Measurements from ENCODE around the gene LMF2. TPM values are rescaled to one million over a fixed set of nuclear protein-coding genes. Genes with fewer than 3 reads are reported as not detected.
A peak's percentile ranks its signal among the peaks of the same experiment; 100 is the strongest.

LMF2 gene
- total RNA-seq, 4 donors from 2014 or later: 35.4 to 65.0 (median 46.2) TPM

GRCh38 chr22:50474710-50475651 is 32.5 kb downstream of the LMF2 start, which contains the start of gene SBF1:
TSS of gene SBF1 (minus strand) at chr22:50475035. CDS start at chr22:50474840, 195 bp downstream.
- peak within 1 kb of the TSS; percentile 65 to 84 (median 76) for H3K4me3 ChIP-seq
- peaks cover 47 to 59% (median 48%) of the 10 kb centered on the region in 3 donors for H3K4me1 ChIP-seq
- peak; percentile 43 for DNase-seq

GRCh38 chr22:50473855-50474671 is 33.4 kb downstream of the LMF2 start:
- peaks cover 56 to 69% (median 57%) of the 10 kb centered on the region in 3 donors for H3K4me1 ChIP-seq

More at GRCh38 chr22:50474710-50475651, 32.5 kb downstream of the LMF2 start, which contains the start of gene SBF1:
- Histone ChIP-seq H3K27me3 (peaks cover 0 to 15% (median 0%) of the 10 kb centered on the region in 4 donors), H3K27ac (peak within 1 kb of the TSS; percentile 94 to 95 (median 94)), H3K36me3 (no peaks in the 10 kb centered on the region), H3K9me3 (no peaks in the 10 kb centered on the region)
- TF ChIP-seq, protein P1, sequence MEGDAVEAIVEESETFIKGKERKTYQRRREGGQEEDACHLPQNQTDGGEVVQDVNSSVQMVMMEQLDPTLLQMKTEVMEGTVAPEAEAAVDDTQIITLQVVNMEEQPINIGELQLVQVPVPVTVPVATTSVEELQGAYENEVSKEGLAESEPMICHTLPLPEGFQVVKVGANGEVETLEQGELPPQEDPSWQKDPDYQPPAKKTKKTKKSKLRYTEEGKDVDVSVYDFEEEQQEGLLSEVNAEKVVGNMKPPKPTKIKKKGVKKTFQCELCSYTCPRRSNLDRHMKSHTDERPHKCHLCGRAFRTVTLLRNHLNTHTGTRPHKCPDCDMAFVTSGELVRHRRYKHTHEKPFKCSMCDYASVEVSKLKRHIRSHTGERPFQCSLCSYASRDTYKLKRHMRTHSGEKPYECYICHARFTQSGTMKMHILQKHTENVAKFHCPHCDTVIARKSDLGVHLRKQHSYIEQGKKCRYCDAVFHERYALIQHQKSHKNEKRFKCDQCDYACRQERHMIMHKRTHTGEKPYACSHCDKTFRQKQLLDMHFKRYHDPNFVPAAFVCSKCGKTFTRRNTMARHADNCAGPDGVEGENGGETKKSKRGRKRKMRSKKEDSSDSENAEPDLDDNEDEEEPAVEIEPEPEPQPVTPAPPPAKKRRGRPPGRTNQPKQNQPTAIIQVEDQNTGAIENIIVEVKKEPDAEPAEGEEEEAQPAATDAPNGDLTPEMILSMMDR (IDR thresholded peaks at IDR 0.05): no peak
- peak in 3 of 4 donors; percentile 70 to 80 (median 73) for TF ChIP-seq POLR2A (IDR thresholded peaks at IDR 0.05)
- WGBS, 2 donors: 27 to 30% methylated on average over 3 of the region's 97 CpGs
- intact Hi-C loops (cut with DNase I): no loop called here

GRCh38 chr22:50473088-50473487 is 34.4 kb downstream of the LMF2 start:
- H3K27me3 ChIP-seq: no peaks in the 10 kb centered on the region
- intact Hi-C loops (cut with DNase I): no loop called here
- whole genome bisulfite sequencing, 2 donors: 63 to 77% methylated on average over 2 to 4 of the region's 6 CpGs

More at GRCh38 chr22:50473855-50474671, 33.4 kb downstream of the LMF2 start:
- intact Hi-C loops (cut with DNase I): no loop called here
- no peak for DNase-seq
- H3K27me3 ChIP-seq: peaks cover 0 to 6% (median 0%) of the 10 kb centered on the region in 4 donors
- TF ChIP-seq, protein P1 (IDR thresholded peaks at IDR 0.05): no peak
- TF ChIP-seq POLR2A (IDR thresholded peaks at IDR 0.05): no peak
- peak overlapping the region; percentile 94 to 95 (median 94) for H3K27ac ChIP-seq
- no peaks in the 10 kb centered on the region for H3K36me3 ChIP-seq
- 4 to 6% methylated on average over 15 to 20 of the region's 62 CpGs for WGBS, 2 donors
- peak overlapping the region; percentile 65 to 84 (median 76) for H3K4me3 ChIP-seq
- H3K9me3 ChIP-seq: no peaks in the 10 kb centered on the region

GRCh38 chr22:50471962-50472361 is 35.5 kb downstream of the LMF2 start:
- no peaks in the 10 kb centered on the region for H3K9me3 ChIP-seq
- no peak overlapping the region for H3K4me3 ChIP-seq
- intact Hi-C loops (cut with DNase I): no loop called here
- TF ChIP-seq, protein P1 (IDR thresholded peaks at IDR 0.05): no peak
- no peak for TF ChIP-seq POLR2A (IDR thresholded peaks at IDR 0.05)
- no peaks in the 10 kb centered on the region for H3K27me3 ChIP-seq
- peaks cover 10 to 17% (median 13%) of the 10 kb centered on the region in 3 donors for H3K36me3 ChIP-seq
- peaks cover 57 to 78% (median 57%) of the 10 kb centered on the region in 3 donors for H3K4me1 ChIP-seq
- 66% methylated on average over 4 of the region's 5 CpGs; no CpG with 5 or more reads in 1 of the 2 donors for WGBS, 2 donors
- DNase-seq: no peak
- H3K27ac ChIP-seq: peak overlapping the region in 2 of 4 donors; percentile 81 to 91

More at GRCh38 chr22:50473088-50473487, 34.4 kb downstream of the LMF2 start:
- peaks cover 57 to 78% (median 57%) of the 10 kb centered on the region in 3 donors for H3K4me1 ChIP-seq
- no peaks in the 10 kb centered on the region for H3K9me3 ChIP-seq
- no peak for TF ChIP-seq POLR2A (IDR thresholded peaks at IDR 0.05)
- TF ChIP-seq, protein P1 (IDR thresholded peaks at IDR 0.05): peak in 3 of 6 experiments; percentile 14 to 42 (median 32)
- peaks cover 0 to 6% (median 2%) of the 10 kb centered on the region in 3 donors for H3K36me3 ChIP-seq
- H3K27ac ChIP-seq: no peak overlapping the region
- H3K4me3 ChIP-seq: peak overlapping the region in 2 of 4 donors; percentile 75 to 84
- DNase-seq: no peak

Data from esophagus squamous epithelium (tissue), 5 donors.